ENCODE results near the gene KCNIP1. TPM values are rescaled to one million over a fixed set of nuclear protein-coding genes. Genes with fewer than 3 reads are reported as not detected.

KCNIP1 gene
- total and polyA plus RNA-seq, 10 of the 15 experiments (the other 5 are each of a cell fraction or from before 2014, with no cell fraction given), result not detected

GRCh38 chr5:170704417-170705192 lies 200.8 kb downstream of the KCNIP1 start (continued):
- no peak for TF ChIP-seq JUND (IDR thresholded peaks at IDR 0.05; ENCODE audit: low read depth, low read length)

GRCh38 chr5:170709640-170710039 lies 205.8 kb downstream of the KCNIP1 start:
- Histone ChIP-seq H3K9me3 (replicated peaks; ENCODE audit: control insufficient read depth, insufficient read depth, low read length) (no peaks in the 10 kb centered on the region), H3K9ac (ENCODE audit: control insufficient read depth, insufficient read depth, low read length) (no peak overlapping the region), H2AFZ (ENCODE audit: control insufficient read depth, low read depth, low read length) (no peak overlapping the region), H3K4me2 (ENCODE audit: control insufficient read depth, insufficient read depth) (no peak overlapping the region), H3K36me3 (ENCODE audit: control insufficient read depth in 2 of 2, insufficient read depth in 2 of 2, low read length in 1 of 2) (no peaks in the 10 kb centered on the region), H4K20me1 (ENCODE audit: control insufficient read depth, insufficient read depth) (no peaks in the 10 kb centered on the region), H3K27ac (ENCODE audit: control insufficient read depth, insufficient read depth) (no peak overlapping the region), H3K4me1 (ENCODE audit: control insufficient read depth, insufficient read depth, low read length) (no peaks in the 10 kb centered on the region), H3K4me3 (no peak overlapping the region), H3K79me2 (ENCODE audit: control insufficient read depth, insufficient read depth, low read length) (no peaks in the 10 kb centered on the region), H3K27me3 (replicated peaks in 1 of 2; ENCODE audit: control insufficient read depth in 2 of 2, insufficient read depth in 2 of 2, low read length in 1 of 2) (no peaks in the 10 kb centered on the region; a peak in 1 of 4 replicates)
- in situ Hi-C loops (cut with MboI) (no loop called here), intact Hi-C loops (cut with micrococcal nuclease; ENCODE audit: unreplicated experiment) (no loop called here)
- FAIRE-seq (no peak), DNase-seq (ENCODE audit: low read depth, low spot score) (no peak), ATAC-seq (no peak)
- POLR2A ChIA-PET, result no interaction called here
- SMC1A ChIA-PET (ENCODE audit: uncharacterized antibody, unreplicated experiment), result no interaction called here
- BruUV-seq (replicated peaks), result no TSS peak
- TF ChIP-seq RAD51 (IDR thresholded peaks at IDR 0.05) (no peak), EED (IDR thresholded peaks at IDR 0.05; ENCODE audit: low read depth) (no peak), TCF12 (IDR thresholded peaks at IDR 0.05; ENCODE audit: low read depth, low read length) (no peak), DPF2 (IDR thresholded peaks at IDR 0.05) (no peak), RUNX3 (IDR thresholded peaks at IDR 0.05; ENCODE audit: low read length) (no peak), YBX1 (IDR thresholded peaks at IDR 0.05) (no peak), ZBTB40 (IDR thresholded peaks at IDR 0.05; ENCODE audit: borderline replicate concordance) (no peak)
- 14% methylated on average over 6 of the region's 6 CpGs for WGBS (ENCODE audit: insufficient coverage, insufficient replicate concordance, low lambda C conversion rate, missing lambda C conversion rate)
- RAD21 ChIA-PET (ENCODE audit: unreplicated experiment), result no interaction called here
- CTCF ChIA-PET, result interaction anchor here (0.5 kb wide), 1 partner anchor 290 kb away, joined by 4 read pairs; no protein-coding TSS in a partner anchor

Measured in GM12878 (cell line).